Spleen (tissue), 11 donors: ENCODE data around the gene TNK2. TPM values are rescaled to one million over a fixed set of nuclear protein-coding genes. Genes with fewer than 3 reads are reported as not detected.

Experiments used
- DNase-seq: peaks from one replicate; pipeline ENCODE4 v3.0.0-alpha.2; 2020
- H3K27ac ChIP-seq, 8 donors: fragments of 200-600 bp; sonication (generic) in 7 of 8; 1 replicate in 4 of 8; 2 replicates in 4 of 8; pipeline versions ENCODE4 v1.5.0 to v1.8.0; 2016 to 2021; ENCODE audit warnings: inconsistent platforms in 4 of 8, mild to moderate bottlenecking in 4 of 8, moderate library complexity in 1 of 8
- H3K27me3 ChIP-seq, 7 donors: fragments of 200-600 bp; sonication (generic) in 6 of 7; replicated peaks in 1 of 7; 1 replicate in 4 of 7; 2 replicates in 3 of 7; pipeline versions ENCODE4 v1.5.0 to v1.8.0; 2016 to 2021; ENCODE audit warnings: inconsistent platforms in 3 of 7, mild to moderate bottlenecking in 1 of 7
- H3K36me3 ChIP-seq, 6 donors: fragments of 200-600 bp; sonication (generic) in 5 of 6; 1 replicate in 4 of 6; 2 replicates in 2 of 6; pipeline versions ENCODE4 v1.5.0 to v1.8.0; 2016 to 2021; ENCODE audit warnings: inconsistent platforms in 2 of 6
- H3K4me1 ChIP-seq, 6 donors: fragments of 200-600 bp; sonication (generic) in 5 of 6; 1 replicate in 3 of 6; 2 replicates in 3 of 6; pipeline versions ENCODE4 v1.5.0 to v1.8.0; 2016 to 2021; ENCODE audit warnings: inconsistent platforms in 3 of 6
- H3K4me3 ChIP-seq, 8 donors: fragments of 200-600 bp; sonication (generic) in 7 of 8; 1 replicate in 4 of 8; 2 replicates in 4 of 8; pipeline versions ENCODE4 v1.5.0 to v1.8.0; 2016 to 2021; ENCODE audit warnings: inconsistent platforms in 4 of 8, mild to moderate bottlenecking in 4 of 8, moderate library complexity in 2 of 8
- H3K9me3 ChIP-seq, 8 donors: fragments of 200-600 bp; sonication (generic) in 7 of 8; 1 replicate in 4 of 8; 2 replicates in 4 of 8; pipeline versions ENCODE4 v1.5.0 to v1.8.0; 2016 to 2021; ENCODE audit warnings: inconsistent platforms in 4 of 8
- CTCF ChIP-seq, 11 experiments: fragments of 200-600 bp in 7 of 11; fragments of 450-650 bp in 4 of 11; sonication (generic) in 4 of 11; IDR thresholded peaks in 8 of 11; conservative IDR thresholded peaks in 3 of 11; 1 replicate in 7 of 11; 2 replicates in 4 of 11; pipeline versions ENCODE4 v1.4.0 to v1.8.0; 2016 to 2021; ENCODE audit warnings: antibody characterized with exemption in 11 of 11, inconsistent platforms in 4 of 11, mild to moderate bottlenecking in 1 of 11
- POLR2A ChIP-seq, 3 donors: fragments of 450-650 bp; IDR thresholded peaks; one replicate each; pipeline ENCODE4 v1.5.1; 2017; ENCODE audit warnings: antibody characterized with exemption in 3 of 3, mild to moderate bottlenecking in 1 of 3
- POLR2AphosphoS5 ChIP-seq, 3 donors: sonication (generic); formaldehyde crosslinking; IDR thresholded peaks; one replicate each; pipeline ENCODE4 v1.5.1; 2017; ENCODE audit warnings: antibody characterized with exemption in 3 of 3
- WGBS, 5 donors: extraction: QIAGEN DNeasy Blood & Tissue Kit in 3 of 5; methylation state at CpG; one replicate each; pipeline versions ENCODE4 v1.1.5 to v1.1.7; 2013 to 2018; 5-methylcytosine and 5-hydroxymethylcytosine counted together
- intact Hi-C: fragments of 100-400 bp; cut with DNase I; formaldehyde crosslinking; loops from one replicate; pipeline ENCODE4 v1.15.0; 2023; ENCODE audit warnings: low total_unique reads
- polyA plus RNA-seq, 3 donors: library from polyadenylated mRNA; stranded (reverse); fragments of 200-250 nt; gene quantifications; one replicate each; pipeline ENCODE4 v1.2.1, GENCODE V29; 2013
- total RNA-seq, 7 donors: library from RNA; depleted of rRNA in 3 of 7; stranded (reverse); fragments of >200 nt in 3 of 7; fragmentation: NEBNext Ultra II Directional in 4 of 7; extraction: Animal tissue kit (Norgen Biotek cat#: 25700) in 4 of 7; gene quantifications; one replicate each; pipeline versions ENCODE4 v1.1.0 to v1.2.1, GENCODE V29; 2016 to 2021
- donor health status: healthy with polysubstance abuse.
- donor health status: DM: no; HTN: no; CAD: no; lungs with moderate emphysema.
- donor health status: DM: no; HTN: no; CAD: no.
- donor health status: Bipolar disorder and iron deficiency.
- donor health status: healthy.
- donor health status: DM: no; HTN: no; CAD: no.
- donor health status: DM: yes; HTN: yes; CAD: no.

Gene TNK2
- total and polyA plus RNA-seq, 10 donors, result 30.6 to 104 (median 76.2) TPM

- no peaks in the 10 kb centered on the region for H3K9me3 ChIP-seq
- no peak overlapping the region for H3K27ac ChIP-seq
- H3K4me1 ChIP-seq, result peaks cover 0 to 11% (median 9%) of the 10 kb centered on the region in 6 donors
- no peaks in the 10 kb centered on the region for H3K36me3 ChIP-seq
- peaks cover 0 to 18% (median 0%) of the 10 kb centered on the region in 7 donors for H3K27me3 ChIP-seq
- TF ChIP-seq CTCF (IDR thresholded peaks at IDR 0.05 in 8 of 11, conservative IDR thresholded peaks at IDR 0.05 in 3 of 11) (no peak), POLR2AphosphoS5 (IDR thresholded peaks at IDR 0.05) (no peak), POLR2A (IDR thresholded peaks at IDR 0.05) (no peak)
- 87 to 91% (median 88%) methylated on average over 21 to 24 of the region's 24 CpGs for WGBS, 5 donors
- no peak for DNase-seq
- intact Hi-C loops, result no loop called here
- H3K4me3 ChIP-seq, result no peak overlapping the region
These were observed 61.0 kb downstream of the TNK2 start for GRCh38 chr3:195847055-195847950.

GRCh38 chr3:195845483-195845882, 62.9 kb downstream of the TNK2 start:
- Histone ChIP-seq H3K36me3 (no peaks in the 10 kb centered on the region), H3K4me1 (peaks cover 0 to 9% (median under 1%) of the 10 kb centered on the region in 6 donors), H3K9me3 (no peaks in the 10 kb centered on the region), H3K27ac (no peak overlapping the region), H3K27me3 (peaks cover 0 to 4% (median 0%) of the 10 kb centered on the region in 7 donors), H3K4me3 (no peak overlapping the region)
- intact Hi-C loops, result no loop called here
- TF ChIP-seq POLR2AphosphoS5 (IDR thresholded peaks at IDR 0.05) (no peak), POLR2A (IDR thresholded peaks at IDR 0.05) (no peak), CTCF (IDR thresholded peaks at IDR 0.05 in 8 of 11, conservative IDR thresholded peaks at IDR 0.05 in 3 of 11) (no peak)
- no peak for DNase-seq
- WGBS, 5 donors, result 86 to 93% (median 92%) methylated on average over 6 of the region's 6 CpGs

GRCh38 chr3:195844671-195845218, 63.6 kb downstream of the TNK2 start:
- Histone ChIP-seq H3K4me3 (no peak overlapping the region), H3K27me3 (peaks cover 0 to 6% (median 0%) of the 10 kb centered on the region in 7 donors), H3K4me1 (peaks cover 0 to 4% (median 0%) of the 10 kb centered on the region in 6 donors), H3K36me3 (no peaks in the 10 kb centered on the region), H3K9me3 (no peaks in the 10 kb centered on the region), H3K27ac (no peak overlapping the region)
- DNase-seq, result no peak
- WGBS, 5 donors, result 83 to 94% (median 85%) methylated on average over 7 of the region's 7 CpGs
- TF ChIP-seq POLR2A (IDR thresholded peaks at IDR 0.05), result no peak
- TF ChIP-seq CTCF (IDR thresholded peaks at IDR 0.05 in 8 of 11, conservative IDR thresholded peaks at IDR 0.05 in 3 of 11), result no peak
- TF ChIP-seq POLR2AphosphoS5 (IDR thresholded peaks at IDR 0.05), result no peak
- intact Hi-C loops, result no loop called here
